Smooth muscle cell (in vitro differentiated cells): Measurements from ENCODE around the gene EXOC4. TPM values are rescaled to one million over a fixed set of nuclear protein-coding genes. Genes with fewer than 3 reads are reported as not detected.

Source experiments
- DNase-seq: peaks from one replicate; lab custom pipeline; 2025; ENCODE audit not compliant: unreplicated experiment; lab: John Stamatoyannopoulos, UW
- H2AFZ ChIP-seq: fragments of 200-600 bp; sonication (generic); 2 replicates; pipeline ENCODE4 v1.6.0; 2016; ENCODE audit warnings: antibody characterized with exemption, low read depth, mild to moderate bottlenecking
- H3F3A ChIP-seq: fragments of 200-600 bp; sonication (generic); 2 replicates; pipeline ENCODE4 v1.6.0; 2017; ENCODE audit warnings: antibody characterized with exemption, low read depth
- H3K27ac ChIP-seq: fragments of 200-600 bp; sonication (generic); 2 replicates; pipeline ENCODE4 v1.5.1; 2016; ENCODE audit warnings: low read depth, mild to moderate bottlenecking
- H3K27me3 ChIP-seq: fragments of 200-600 bp; sonication (generic); 2 replicates; pipeline ENCODE4 v1.6.1; 2016; ENCODE audit warnings: low read depth, mild to moderate bottlenecking
- H3K36me3 ChIP-seq: fragments of 200-600 bp; sonication (generic); 2 replicates; pipeline ENCODE4 v1.5.1; 2016; ENCODE audit warnings: low read depth
- H3K4me1 ChIP-seq: fragments of 200-600 bp; sonication (generic); 2 replicates; pipeline ENCODE4 v1.5.1; 2016; ENCODE audit warnings: low read depth
- H3K4me2 ChIP-seq: fragments of 200-600 bp; sonication (generic); 2 replicates; pipeline ENCODE4 v1.6.0; 2016; ENCODE audit warnings: mild to moderate bottlenecking
- H3K4me3 ChIP-seq: fragments of 200-600 bp; sonication (generic); 2 replicates; pipeline ENCODE4 v1.5.1; 2016; ENCODE audit warnings: mild to moderate bottlenecking
- H3K79me2 ChIP-seq: fragments of 200-600 bp; sonication (generic); 2 replicates; pipeline ENCODE4 v1.6.0; 2016; ENCODE audit warnings: low read depth, mild to moderate bottlenecking
- H3K9ac ChIP-seq: fragments of 200-600 bp; sonication (generic); 2 replicates; pipeline ENCODE4 v1.6.0; 2016; ENCODE audit warnings: low read depth
- H3K9me3 ChIP-seq: fragments of 200-600 bp; sonication (generic); replicated peaks from 2 replicates; pipeline ENCODE4 v1.5.1; 2016; ENCODE audit warnings: low read depth
- H4K20me1 ChIP-seq: fragments of 200-600 bp; sonication (generic); 2 replicates; pipeline ENCODE4 v1.6.0; 2016; ENCODE audit warnings: low read depth
- CTCF ChIP-seq: fragments of 200-600 bp; sonication (generic); IDR thresholded peaks from 2 replicates; pipeline ENCODE4 v1.5.1; 2017; ENCODE audit warnings: borderline replicate concordance, mild to moderate bottlenecking, antibody characterized with exemption; ENCODE audit not compliant: insufficient read depth, poor library complexity, severe bottlenecking
- WGBS: methylation state at CpG from one replicate; pipeline ENCODE4 v1.1.7; 2016; ENCODE audit warnings: low lambda C conversion rate; 5-methylcytosine and 5-hydroxymethylcytosine counted together
- polyA plus RNA-seq: library from polyadenylated mRNA; unstranded; fragments of >200 nt; fragmentation: Nextera tagmentation; extraction: Ambion mirVana; gene quantifications from 2 replicates; pipeline ENCODE4 v1.2.1, GENCODE V29; 2016
- total RNA-seq: library from RNA; depleted of rRNA; stranded (reverse); fragments of >200 nt; gene quantifications from 2 replicates; pipeline ENCODE4 v1.2.3, GENCODE V29; 2014

EXOC4 gene
- total and polyA plus RNA-seq, 2 experiments from 2014 or later, result 21.5 to 47.1 TPM

- 100% methylated on average over 1 of the region's 1 CpG for WGBS
- no peak for TF ChIP-seq CTCF
Observed at GRCh38 chr7:134048166-134048565, 795.3 kb downstream of the EXOC4 start.

GRCh38 chr7:134051020-134051419 lies 798.1 kb downstream of the EXOC4 start:
- no peaks in the 10 kb centered on the region for H3K27me3 ChIP-seq
- WGBS, result 90% methylated on average over 2 of the region's 2 CpGs
- no peak for DNase-seq
- H3K4me2 ChIP-seq, result no peak overlapping the region
- no peaks in the 10 kb centered on the region for H3K4me1 ChIP-seq
- H3K79me2 ChIP-seq, result no peaks in the 10 kb centered on the region
- H3K27ac ChIP-seq, result no peak overlapping the region
- no peak for TF ChIP-seq CTCF
- H2AFZ ChIP-seq, result no peak overlapping the region
- H4K20me1 ChIP-seq, result no peaks in the 10 kb centered on the region
- H3K36me3 ChIP-seq, result no peaks in the 10 kb centered on the region
- H3K4me3 ChIP-seq, result no peak overlapping the region
- no peak overlapping the region for H3K9ac ChIP-seq
- no peaks in the 10 kb centered on the region for H3F3A ChIP-seq
- no peaks in the 10 kb centered on the region for H3K9me3 ChIP-seq

More at GRCh38 chr7:134048166-134048565, 795.3 kb downstream of the EXOC4 start:
- Histone ChIP-seq H3K27me3 (no peaks in the 10 kb centered on the region), H3K9ac (no peak overlapping the region), H2AFZ (no peak overlapping the region), H3K9me3 (no peaks in the 10 kb centered on the region), H3K4me3 (no peak overlapping the region), H3K27ac (no peak overlapping the region), H3K4me1 (no peaks in the 10 kb centered on the region), H4K20me1 (no peaks in the 10 kb centered on the region), H3K36me3 (no peaks in the 10 kb centered on the region), H3K79me2 (no peaks in the 10 kb centered on the region), H3K4me2 (no peak overlapping the region), H3F3A (no peaks in the 10 kb centered on the region)
- DNase-seq, result no peak

- Histone ChIP-seq H3K36me3 (no peaks in the 10 kb centered on the region), H4K20me1 (no peaks in the 10 kb centered on the region), H3K27me3 (no peaks in the 10 kb centered on the region), H3K9me3 (no peaks in the 10 kb centered on the region), H3K79me2 (no peaks in the 10 kb centered on the region), H2AFZ (no peak overlapping the region), H3F3A (no peaks in the 10 kb centered on the region), H3K4me2 (no peak overlapping the region), H3K9ac (no peak overlapping the region), H3K4me1 (no peaks in the 10 kb centered on the region), H3K4me3 (no peak overlapping the region), H3K27ac (no peak overlapping the region)
- 92% methylated on average over 8 of the region's 8 CpGs for WGBS
- no peak for TF ChIP-seq CTCF
- DNase-seq, result no peak
Observed at GRCh38 chr7:134056816-134057215, 803.9 kb downstream of the EXOC4 start.

- DNase-seq, result no peak
- no peak overlapping the region for H3K9ac ChIP-seq
- no peaks in the 10 kb centered on the region for H3K36me3 ChIP-seq
- no peak overlapping the region for H3K4me2 ChIP-seq
- no peak for TF ChIP-seq CTCF
- no peaks in the 10 kb centered on the region for H3K79me2 ChIP-seq
- H3K27ac ChIP-seq, result no peak overlapping the region
- no peaks in the 10 kb centered on the region for H3F3A ChIP-seq
- no peaks in the 10 kb centered on the region for H3K4me1 ChIP-seq
- H2AFZ ChIP-seq, result no peak overlapping the region
- 96% methylated on average over 3 of the region's 3 CpGs for WGBS
- no peaks in the 10 kb centered on the region for H4K20me1 ChIP-seq
- H3K4me3 ChIP-seq, result no peak overlapping the region
- no peaks in the 10 kb centered on the region for H3K27me3 ChIP-seq
- no peaks in the 10 kb centered on the region for H3K9me3 ChIP-seq
Observed at GRCh38 chr7:134058521-134058920, 805.6 kb downstream of the EXOC4 start.
